NCI-H2107 treated with DMSO at 0.1 percent for 48 hours (cell line): ENCODE measurements around the gene FOXR1.
"Not testable (repeated sequence)": the region's sequence is repeated elsewhere in the genome, so short reads cannot be mapped to it uniquely, and the experiment has no call there.

Experiments used
- DNase-seq: peaks from one replicate; lab custom pipeline; 2025; ENCODE audit not compliant: unreplicated experiment; lab: John Stamatoyannopoulos, UW

FOXR1 gene

GRCh38 chr11:118991486-118992038 is 20.0 kb downstream of the FOXR1 start:
- not testable (repeated sequence) for DNase-seq

- DNase-seq = no peak
Observed at GRCh38 chr11:118996926-118997626, 25.5 kb downstream of the FOXR1 start.

GRCh38 chr11:118997627-118998387 is 26.2 kb downstream of the FOXR1 start, which contains the start of gene CENATAC:
Gene CENATAC, plus strand, starts transcription at chr11:118998138. Its CDS starts 60 bp downstream, at chr11:118998198.
- DNase-seq = peak; percentile 85

GRCh38 chr11:118998388-118998717 is 26.8 kb downstream of the FOXR1 start:
- no peak for DNase-seq

GRCh38 chr11:118998822-118999221 is 27.3 kb downstream of the FOXR1 start:
- DNase-seq = no peak

- no peak for DNase-seq
Observed at GRCh38 chr11:119000906-119001305, 29.3 kb downstream of the FOXR1 start.

- DNase-seq = no peak
Observed at GRCh38 chr11:119006656-119007055, 35.1 kb downstream of the FOXR1 start.

GRCh38 chr11:119011476-119012053 is 40.0 kb downstream of the FOXR1 start:
- DNase-seq = no peak

GRCh38 chr11:119012629-119013170 is 41.1 kb downstream of the FOXR1 start:
- DNase-seq = no peak

GRCh38 chr11:119014209-119014924 is 42.8 kb downstream of the FOXR1 start:
- no peak for DNase-seq

- no peak for DNase-seq
Observed at GRCh38 chr11:119015054-119015611, 43.6 kb downstream of the FOXR1 start.

GRCh38 chr11:119016216-119017009 is 44.9 kb downstream of the FOXR1 start:
- no peak for DNase-seq

GRCh38 chr11:119017377-119017776 is 45.8 kb downstream of the FOXR1 start:
- DNase-seq = not testable (repeated sequence)

GRCh38 chr11:119018074-119018938 is 46.7 kb downstream of the FOXR1 start, which contains the start of the genes RPS25 and TRAPPC4:
Gene RPS25, minus strand, starts transcription at chr11:119018343. Its CDS starts 59 bp downstream, at chr11:119018284.
Gene TRAPPC4, plus strand, starts transcription at chr11:119018766. Its CDS starts 30 bp downstream, at chr11:119018796.
- DNase-seq = peak; percentile 96

- DNase-seq = no peak
Observed at GRCh38 chr11:119019996-119020395, 48.4 kb downstream of the FOXR1 start.

GRCh38 chr11:119021631-119022030 is 50.1 kb downstream of the FOXR1 start:
- DNase-seq = no peak

GRCh38 chr11:119023741-119024140 is 52.2 kb downstream of the FOXR1 start:
- DNase-seq = no peak

GRCh38 chr11:119024430-119025098 is 53.0 kb downstream of the FOXR1 start:
- DNase-seq = no peak
